Neuronal stem cell (in vitro differentiated cells): ENCODE measurements around the gene OSM. TPM values are rescaled to one million over a fixed set of nuclear protein-coding genes. Genes with fewer than 3 reads are reported as not detected.
A peak's percentile ranks its signal among the peaks of the same experiment; 100 is the strongest.

Source experiments
- DNase-seq: peaks from one replicate; pipeline ENCODE4 v3.0.0-alpha.2; 2013; ENCODE audit warnings: low spot score
- H2AFZ ChIP-seq: one replicate; pipeline ENCODE4 v1.6.1; 2013; ENCODE audit warnings: mild to moderate bottlenecking, low read length, inconsistent platforms
- H2AK5ac ChIP-seq: 2 replicates; pipeline ENCODE4 v1.6.1; 2013; ENCODE audit warnings: low read depth, mild to moderate bottlenecking, inconsistent platforms, low read length, moderate library complexity, mixed read lengths
- H2BK120ac ChIP-seq: 2 replicates; pipeline ENCODE4 v1.6.1; 2013; ENCODE audit warnings: low read depth, mild to moderate bottlenecking, inconsistent platforms, low read length, moderate library complexity, mixed read lengths
- H2BK12ac ChIP-seq: one replicate; pipeline ENCODE4 v1.6.1; 2013; ENCODE audit warnings: low read length, inconsistent platforms
- H2BK15ac ChIP-seq: 2 replicates; pipeline ENCODE4 v1.6.1; 2013; ENCODE audit warnings: mild to moderate bottlenecking, low read length, inconsistent platforms, mixed read lengths
- H2BK5ac ChIP-seq: one replicate; pipeline ENCODE4 v1.6.1; 2013; ENCODE audit warnings: inconsistent platforms, mild to moderate bottlenecking, low read length, moderate library complexity
- H3K14ac ChIP-seq: one replicate; pipeline ENCODE4 v1.6.1; 2013; ENCODE audit warnings: low read length, inconsistent platforms
- H3K18ac ChIP-seq: 2 replicates; pipeline ENCODE4 v1.6.1; 2013; ENCODE audit warnings: low read length, inconsistent platforms
- H3K23ac ChIP-seq: 2 replicates; pipeline ENCODE4 v1.6.1; 2013; ENCODE audit warnings: low read depth, mild to moderate bottlenecking, mixed read lengths, low read length, inconsistent platforms; ENCODE audit not compliant: poor library complexity
- H3K27ac ChIP-seq: replicated peaks from 3 replicates; pipeline ENCODE4 v1.5.1; 2013; ENCODE audit warnings: low read length, inconsistent platforms
- H3K27me3 ChIP-seq, 3 experiments: 2 replicates each; pipeline ENCODE4 v1.6.1; 2013; ENCODE audit warnings: low read length in 3 of 3, mild to moderate bottlenecking in 2 of 3, inconsistent platforms in 1 of 3, low read depth in 1 of 3, mixed read lengths in 1 of 3, moderate library complexity in 1 of 3; ENCODE audit not compliant: control insufficient read depth in 3 of 3, insufficient read depth in 3 of 3
- H3K36me3 ChIP-seq, 2 donors: replicated peaks in 1 of 2; 2 replicates each; pipeline ENCODE4 v1.6.1; 2013; ENCODE audit warnings: low read length in 2 of 2; ENCODE audit not compliant: control insufficient read depth in 2 of 2, insufficient read depth in 2 of 2
- H3K4ac ChIP-seq: 2 replicates; pipeline ENCODE4 v1.6.1; 2013; ENCODE audit warnings: inconsistent platforms, mild to moderate bottlenecking, low read length, moderate library complexity
- H3K4me1 ChIP-seq, 2 donors: 1 replicate in 1 of 2; 2 replicates in 1 of 2; pipeline ENCODE4 v1.6.1; 2013; ENCODE audit warnings: low read length in 2 of 2, low read depth in 1 of 2; ENCODE audit not compliant: control insufficient read depth in 2 of 2, insufficient read depth in 1 of 2
- H3K4me2 ChIP-seq: one replicate; pipeline ENCODE4 v1.6.1; 2013; ENCODE audit warnings: mild to moderate bottlenecking, low read length, inconsistent platforms; ENCODE audit not compliant: insufficient read depth, poor library complexity, severe bottlenecking
- H3K4me3 ChIP-seq, 2 donors: 2 replicates each; pipeline ENCODE4 v1.5.1; 2013; ENCODE audit warnings: low read length in 2 of 2, mild to moderate bottlenecking in 2 of 2, inconsistent platforms in 1 of 2, moderate library complexity in 1 of 2
- H3K79me1 ChIP-seq: one replicate; pipeline ENCODE4 v1.6.1; 2013; ENCODE audit warnings: low read depth, mild to moderate bottlenecking, inconsistent platforms, low read length, moderate library complexity
- H3K9ac ChIP-seq: one replicate; pipeline ENCODE4 v1.6.1; 2013; ENCODE audit warnings: mild to moderate bottlenecking, low read depth, low read length, inconsistent platforms; ENCODE audit not compliant: poor library complexity
- H3K9me3 ChIP-seq, 2 donors: replicated peaks in 1 of 2; 2 replicates each; pipeline versions ENCODE3 to v1.6.1; 2013; ENCODE audit warnings: low read length in 2 of 2, mild to moderate bottlenecking in 2 of 2, inconsistent platforms in 1 of 2, low read depth in 1 of 2, mixed read lengths in 1 of 2, moderate library complexity in 1 of 2; ENCODE audit not compliant: control insufficient read depth in 2 of 2, insufficient read depth in 1 of 2
- H4K8ac ChIP-seq: one replicate; pipeline ENCODE4 v1.6.1; 2013; ENCODE audit warnings: low read depth, mild to moderate bottlenecking, inconsistent platforms, low read length, moderate library complexity
- H4K91ac ChIP-seq: one replicate; pipeline ENCODE4 v1.6.1; 2013; ENCODE audit warnings: low read length, low read depth, mild to moderate bottlenecking, inconsistent platforms; ENCODE audit not compliant: poor library complexity
- WGBS, 2 donors: extraction: QIAGEN DNeasy Blood & Tissue Kit; methylation state at CpG; one replicate each; pipeline ENCODE4 v1.1.7; 2013; ENCODE audit warnings: missing lambda C conversion rate in 2 of 2, mixed read lengths in 1 of 2; ENCODE audit not compliant: insufficient read length in 2 of 2, insufficient replicate concordance in 1 of 2; ENCODE audit errors: extremely low coverage in 2 of 2; 5-methylcytosine and 5-hydroxymethylcytosine counted together
- polyA plus RNA-seq, 2 experiments: library from polyadenylated mRNA; stranded (reverse); fragments of 200-250 nt; gene quantifications; one replicate each; pipeline ENCODE4 v1.2.3, GENCODE V29; 2013

Gene OSM
- 0.01 TPM for polyA plus RNA-seq (2013, experiment 1 of 2)
- 0.04 TPM for polyA plus RNA-seq (2013, experiment 2 of 2)

- peak within 1 kb of the TSS; percentile 5 for H3K14ac ChIP-seq
- H3K9ac ChIP-seq: peak within 1 kb of the TSS; percentile 50
- peaks cover 1 to 8% of the 10 kb centered on the region in 2 donors for H3K4me1 ChIP-seq
- no peak within 1 kb of the TSS for H2BK12ac ChIP-seq
- peak within 1 kb of the TSS; percentile 13 for H3K23ac ChIP-seq
- peaks cover 0 to 8% (median 0%) of the 10 kb centered on the region in 3 experiments for H3K27me3 ChIP-seq
- H2BK5ac ChIP-seq: no peak within 1 kb of the TSS
- H4K8ac ChIP-seq: no peak within 1 kb of the TSS
- no peak within 1 kb of the TSS for H2AFZ ChIP-seq
- no peak within 1 kb of the TSS for H3K4me3 ChIP-seq
- WGBS, 2 donors: no CpG with 5 or more reads among the region's 35 CpGs
- no peaks in the 10 kb centered on the region for H3K79me1 ChIP-seq
- peak within 1 kb of the TSS; percentile 71 for H3K18ac ChIP-seq
- H3K4ac ChIP-seq: no peak within 1 kb of the TSS
- H2AK5ac ChIP-seq: peak within 1 kb of the TSS; percentile 78
- no peak within 1 kb of the TSS for H2BK120ac ChIP-seq
- H3K9me3 ChIP-seq: peaks cover 0 to 2% of the 10 kb centered on the region in 2 donors
- peak within 1 kb of the TSS; percentile 48 for H4K91ac ChIP-seq
- DNase-seq: no peak
- no peak within 1 kb of the TSS for H3K4me2 ChIP-seq
- H3K27ac ChIP-seq: no peak within 1 kb of the TSS
- H2BK15ac ChIP-seq: peak within 1 kb of the TSS; percentile 94
- H3K36me3 ChIP-seq: no peaks in the 10 kb centered on the region
Observed at GRCh38 chr22:30266445-30267381, at the start of gene OSM. Gene OSM (minus strand): TSS chr22:30266851. CDS start chr22:30266799, 52 bp downstream.

- Histone ChIP-seq H3K9me3 (no peaks in the 10 kb centered on the region), H2AK5ac (no peak overlapping the region), H4K91ac (no peak overlapping the region), H3K79me1 (no peaks in the 10 kb centered on the region), H3K4me3 (no peak overlapping the region), H3K36me3 (no peaks in the 10 kb centered on the region), H3K9ac (no peak overlapping the region), H2AFZ (no peak overlapping the region), H3K27ac (no peak overlapping the region), H2BK15ac (no peak overlapping the region), H3K4ac (no peak overlapping the region), H3K4me2 (no peak overlapping the region), H2BK5ac (no peak overlapping the region), H3K27me3 (no peaks in the 10 kb centered on the region), H3K4me1 (peaks cover 0 to under 1% of the 10 kb centered on the region in 2 donors), H2BK120ac (no peak overlapping the region), H3K23ac (no peak overlapping the region), H2BK12ac (no peak overlapping the region), H3K18ac (no peak overlapping the region), H3K14ac (no peak overlapping the region), H4K8ac (no peak overlapping the region)
- no CpG with 5 or more reads among the region's 2 CpGs for WGBS, 2 donors
- no peak for DNase-seq
Observed at GRCh38 chr22:30315962-30316576, 49.4 kb upstream of the OSM start.

DNA sequence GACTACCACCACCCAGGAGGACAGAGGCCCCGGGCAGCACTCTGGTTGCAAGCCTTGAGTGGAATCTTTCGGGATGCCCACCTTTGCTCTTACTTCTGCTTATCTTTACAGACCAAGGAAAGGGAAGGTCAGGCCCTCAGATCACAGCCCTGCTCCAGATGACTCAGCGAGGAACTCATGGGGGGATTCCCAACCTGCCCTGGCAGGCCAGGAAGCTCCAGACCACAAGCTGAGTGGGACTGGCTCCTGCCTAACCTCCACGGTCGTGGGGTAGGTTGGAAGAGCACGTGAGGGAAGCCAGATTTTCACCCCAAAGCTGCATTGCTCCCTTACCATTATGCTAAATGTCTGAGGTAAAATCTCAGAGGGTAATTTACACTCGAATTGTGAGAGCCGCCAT is 48.3 kb upstream of the OSM start:
- no peak overlapping the region for H3K18ac ChIP-seq
- H3K27me3 ChIP-seq: no peaks in the 10 kb centered on the region
- no peak overlapping the region for H3K27ac ChIP-seq
- H3K9ac ChIP-seq: no peak overlapping the region
- no peak overlapping the region for H2BK15ac ChIP-seq
- no peak overlapping the region for H2AK5ac ChIP-seq
- no peak for DNase-seq
- no peak overlapping the region for H3K4me3 ChIP-seq
- H4K8ac ChIP-seq: no peak overlapping the region
- H3K4me2 ChIP-seq: no peak overlapping the region
- WGBS, 2 donors: no CpG with 5 or more reads among the region's 8 CpGs
- H2BK120ac ChIP-seq: no peak overlapping the region
- no peak overlapping the region for H2BK12ac ChIP-seq
- H3K4me1 ChIP-seq: peaks cover 0 to 2% of the 10 kb centered on the region in 2 donors
- H3K14ac ChIP-seq: no peak overlapping the region
- no peak overlapping the region for H3K23ac ChIP-seq
- H3K36me3 ChIP-seq: no peaks in the 10 kb centered on the region
- no peak overlapping the region for H2BK5ac ChIP-seq
- H4K91ac ChIP-seq: no peak overlapping the region
- no peaks in the 10 kb centered on the region for H3K9me3 ChIP-seq
- no peaks in the 10 kb centered on the region for H3K79me1 ChIP-seq
- H3K4ac ChIP-seq: no peak overlapping the region
- no peak overlapping the region for H2AFZ ChIP-seq
